Measurements from ENCODE around the gene PLCXD3.
A peak's percentile ranks its signal among the peaks of the same experiment; 100 is the strongest.

PLCXD3 gene

GRCh38 chr5:41289970-41290464, 220.4 kb downstream of the PLCXD3 start:
- no peaks in the 10 kb centered on the region for H3K36me3 ChIP-seq (ENCODE audit: insufficient read depth, low read length)
- no peaks in the 10 kb centered on the region for H3K9me3 ChIP-seq (ENCODE audit: low read depth, low read length)
- no peak overlapping the region for H3K9ac ChIP-seq (ENCODE audit: insufficient read length)
- TF ChIP-seq POLR2AphosphoS5 (IDR thresholded peaks at IDR 0.05; ENCODE audit: borderline replicate concordance, low read depth, low read length) = no peak
- TF ChIP-seq FOXP2 (optimal IDR thresholded peaks at IDR 0.05; ENCODE audit: control extremely low read depth, extremely low read length, insufficient read depth) = no peak
- H3K4me3 ChIP-seq = no peak overlapping the region
- no peak for DNase-seq (ENCODE audit: low read depth, low spot score)
- no peak overlapping the region for H3K27ac ChIP-seq

GRCh38 chr5:41286696-41287095, 223.7 kb downstream of the PLCXD3 start:
- no peak for DNase-seq (ENCODE audit: low read depth, low spot score)
- no peak overlapping the region for H3K4me3 ChIP-seq
- no peaks in the 10 kb centered on the region for H3K9me3 ChIP-seq (ENCODE audit: low read depth, low read length)
- TF ChIP-seq EZH2 (IDR thresholded peaks at IDR 0.05) = no peak
- no peak for TF ChIP-seq FOXP2 (optimal IDR thresholded peaks at IDR 0.05; ENCODE audit: control extremely low read depth, extremely low read length, insufficient read depth)
- no peak for TF ChIP-seq POLR2AphosphoS5 (IDR thresholded peaks at IDR 0.05; ENCODE audit: borderline replicate concordance, low read depth, low read length)
- H3K27ac ChIP-seq = no peak overlapping the region
- no peak overlapping the region for H3K9ac ChIP-seq (ENCODE audit: insufficient read length)
- H3K36me3 ChIP-seq (ENCODE audit: insufficient read depth, low read length) = no peaks in the 10 kb centered on the region

GRCh38 chr5:41286165-41286564, 224.2 kb downstream of the PLCXD3 start:
- Histone ChIP-seq H3K4me3 (no peak overlapping the region), H3K27ac (no peak overlapping the region), H3K9me3 (ENCODE audit: low read depth, low read length) (no peaks in the 10 kb centered on the region), H3K36me3 (ENCODE audit: insufficient read depth, low read length) (no peaks in the 10 kb centered on the region), H3K9ac (ENCODE audit: insufficient read length) (no peak overlapping the region)
- TF ChIP-seq POLR2AphosphoS5 (IDR thresholded peaks at IDR 0.05; ENCODE audit: borderline replicate concordance, low read depth, low read length) = no peak
- TF ChIP-seq EZH2 (IDR thresholded peaks at IDR 0.05) = no peak
- no peak for TF ChIP-seq FOXP2 (optimal IDR thresholded peaks at IDR 0.05; ENCODE audit: control extremely low read depth, extremely low read length, insufficient read depth)
- DNase-seq (ENCODE audit: low read depth, low spot score) = no peak

GRCh38 chr5:41284938-41285337, 225.5 kb downstream of the PLCXD3 start:
- Histone ChIP-seq H3K36me3 (ENCODE audit: insufficient read depth, low read length) (no peaks in the 10 kb centered on the region), H3K9ac (ENCODE audit: insufficient read length) (no peak overlapping the region)

GRCh38 chr5:41281215-41281810, 229.1 kb downstream of the PLCXD3 start:
- H3K36me3 ChIP-seq (ENCODE audit: insufficient read depth, low read length) = no peaks in the 10 kb centered on the region
- no peak overlapping the region for H3K9ac ChIP-seq (ENCODE audit: insufficient read length)
- no peaks in the 10 kb centered on the region for H3K9me3 ChIP-seq (ENCODE audit: low read depth, low read length)
- no peak overlapping the region for H3K4me3 ChIP-seq
- DNase-seq (ENCODE audit: low read depth, low spot score) = no peak
- TF ChIP-seq POLR2AphosphoS5 (IDR thresholded peaks at IDR 0.05; ENCODE audit: borderline replicate concordance, low read depth, low read length) = no peak
- TF ChIP-seq EZH2 (IDR thresholded peaks at IDR 0.05) = no peak
- no peak for TF ChIP-seq FOXP2 (optimal IDR thresholded peaks at IDR 0.05; ENCODE audit: control extremely low read depth, extremely low read length, insufficient read depth)
- no peak overlapping the region for H3K27ac ChIP-seq

More at GRCh38 chr5:41284938-41285337, 225.5 kb downstream of the PLCXD3 start:
- H3K9me3 ChIP-seq (ENCODE audit: low read depth, low read length) = no peaks in the 10 kb centered on the region
- no peak for TF ChIP-seq FOXP2 (optimal IDR thresholded peaks at IDR 0.05; ENCODE audit: control extremely low read depth, extremely low read length, insufficient read depth)
- TF ChIP-seq POLR2AphosphoS5 (IDR thresholded peaks at IDR 0.05; ENCODE audit: borderline replicate concordance, low read depth, low read length) = no peak
- TF ChIP-seq EZH2 (IDR thresholded peaks at IDR 0.05) = no peak
- H3K27ac ChIP-seq = no peak overlapping the region
- no peak overlapping the region for H3K4me3 ChIP-seq
- DNase-seq (ENCODE audit: low read depth, low spot score) = no peak

- Histone ChIP-seq H3K4me3 (no peak overlapping the region), H3K36me3 (ENCODE audit: insufficient read depth, low read length) (no peaks in the 10 kb centered on the region), H3K9ac (ENCODE audit: insufficient read length) (no peak overlapping the region), H3K27ac (no peak overlapping the region), H3K9me3 (ENCODE audit: low read depth, low read length) (no peaks in the 10 kb centered on the region)
- TF ChIP-seq FOXP2 (optimal IDR thresholded peaks at IDR 0.05; ENCODE audit: control extremely low read depth, extremely low read length, insufficient read depth) (no peak), EZH2 (IDR thresholded peaks at IDR 0.05) (no peak), POLR2AphosphoS5 (IDR thresholded peaks at IDR 0.05; ENCODE audit: borderline replicate concordance, low read depth, low read length) (no peak)
- DNase-seq (ENCODE audit: low read depth, low spot score) = no peak
Observed at GRCh38 chr5:41279040-41279439, 231.4 kb downstream of the PLCXD3 start.

- no peak for DNase-seq (ENCODE audit: low read depth, low spot score)
- H3K9me3 ChIP-seq (ENCODE audit: low read depth, low read length) = no peaks in the 10 kb centered on the region
- H3K9ac ChIP-seq (ENCODE audit: insufficient read length) = no peak overlapping the region
- no peaks in the 10 kb centered on the region for H3K36me3 ChIP-seq (ENCODE audit: insufficient read depth, low read length)
- H3K4me3 ChIP-seq = no peak overlapping the region
- TF ChIP-seq FOXP2 (optimal IDR thresholded peaks at IDR 0.05; ENCODE audit: control extremely low read depth, extremely low read length, insufficient read depth) (no peak), POLR2AphosphoS5 (IDR thresholded peaks at IDR 0.05; ENCODE audit: borderline replicate concordance, low read depth, low read length) (no peak), EZH2 (IDR thresholded peaks at IDR 0.05) (no peak)
- peak overlapping the region; percentile 62; the same call in 1 of the 2 replicates for H3K27ac ChIP-seq
Observed at GRCh38 chr5:41277476-41278245, 232.7 kb downstream of the PLCXD3 start.

- TF ChIP-seq POLR2AphosphoS5 (IDR thresholded peaks at IDR 0.05; ENCODE audit: borderline replicate concordance, low read depth, low read length) = no peak
- TF ChIP-seq EZH2 (IDR thresholded peaks at IDR 0.05) = no peak
- TF ChIP-seq FOXP2 (optimal IDR thresholded peaks at IDR 0.05; ENCODE audit: control extremely low read depth, extremely low read length, insufficient read depth) = no peak
- no peaks in the 10 kb centered on the region for H3K36me3 ChIP-seq (ENCODE audit: insufficient read depth, low read length)
- no peaks in the 10 kb centered on the region for H3K9me3 ChIP-seq (ENCODE audit: low read depth, low read length)
- DNase-seq (ENCODE audit: low read depth, low spot score) = no peak
- H3K4me3 ChIP-seq = no peak overlapping the region
- H3K9ac ChIP-seq (ENCODE audit: insufficient read length) = no peak overlapping the region
- H3K27ac ChIP-seq = no peak overlapping the region
Observed at GRCh38 chr5:41275813-41276512, 234.4 kb downstream of the PLCXD3 start.

Data from SK-N-MC (cell line).